GM12873 (cell line): ENCODE measurements around the gene POLDIP2.

Source experiments
- CTCF ChIP-seq: IDR thresholded peaks from 2 replicates; pipeline ENCODE4 v1.5.1; 2012; ENCODE audit warnings: low read depth, mild to moderate bottlenecking, moderate library complexity, low read length, control low read depth; ENCODE audit not compliant: insufficient read depth; ENCODE audit errors: missing control alignments

POLDIP2 gene

GRCh38 chr17:28363776-28364650, 6.7 kb upstream of the POLDIP2 start:
- no peak for TF ChIP-seq CTCF

GRCh38 chr17:28363186-28363585, 5.9 kb upstream of the POLDIP2 start:
- no peak for TF ChIP-seq CTCF

- no peak for TF ChIP-seq CTCF
Measured at GRCh38 chr17:28357901-28358197, 522 bp upstream of the POLDIP2 start.

- TF ChIP-seq CTCF, result no peak
Measured at GRCh38 chr17:28350271-28350670, 7.1 kb downstream of the POLDIP2 start.

- no peak for TF ChIP-seq CTCF
Measured at GRCh38 chr17:28348979-28349378, 8.3 kb downstream of the POLDIP2 start.

- no peak for TF ChIP-seq CTCF
Measured at GRCh38 chr17:28347261-28347891, 10.0 kb downstream of the POLDIP2 start.

- TF ChIP-seq CTCF, result peak; percentile 17
Measured at GRCh38 chr17:28346746-28347246, 10.5 kb downstream of the POLDIP2 start.
